A673 (cell line): ENCODE results near the gene ITGB2. TPM values are rescaled to one million over a fixed set of nuclear protein-coding genes. Genes with fewer than 3 reads are reported as not detected.
A peak's percentile ranks its signal among the peaks of the same experiment; 100 is the strongest.

Experiments
- BruUV-seq: library from RNA; stranded (reverse); fragments of 400-500 nt; replicated peaks from 2 replicates; lab custom pipeline; 2021; lab: Mats Ljungman, UMichigan
- CTCF ChIA-PET: fragments of 300-600 bp; sonication (Branson Sonifier 250); formaldehyde crosslinking; loops from one replicate; lab custom pipeline; 2022; ENCODE audit warnings: antibody characterized with exemption; lab: Charles Lee
- POLR2A ChIA-PET: fragments of 300-600 bp; sonication (Branson Sonifier 250); formaldehyde crosslinking; loops from one replicate; lab custom pipeline; 2022; ENCODE audit warnings: antibody characterized with exemption; ENCODE audit not compliant: low non-redundant PET; lab: Charles Lee
- DNase-seq: peaks from one replicate; pipeline ENCODE4 v3.0.0-alpha.2; 2015; ENCODE audit warnings: low spot score
- H3K27ac ChIP-seq: fragments of 200-600 bp; sonication (generic); 2 replicates; pipeline ENCODE4 v1.5.1; 2016; ENCODE audit warnings: mixed run types, low read depth, mild to moderate bottlenecking, mixed read lengths, antibody characterized with exemption, low read length; ENCODE audit not compliant: poor library complexity, severe bottlenecking
- H3K27me3 ChIP-seq: fragments of 200-600 bp; sonication (generic); replicated peaks from 2 replicates; pipeline ENCODE4 v1.6.1; 2017; ENCODE audit warnings: mixed run types, low read depth, mild to moderate bottlenecking, mixed read lengths, antibody characterized with exemption, low read length; ENCODE audit not compliant: insufficient read depth, poor library complexity
- H3K36me3 ChIP-seq: fragments of 200-600 bp; sonication (generic); 2 replicates; pipeline ENCODE4 v1.6.1; 2016; ENCODE audit warnings: mixed run types, mild to moderate bottlenecking, mixed read lengths, antibody characterized with exemption, low read length; ENCODE audit not compliant: insufficient read depth, poor library complexity, severe bottlenecking
- H3K4me1 ChIP-seq: fragments of 200-600 bp; sonication (generic); 2 replicates; pipeline ENCODE4 v1.6.1; 2017; ENCODE audit warnings: mixed run types, mild to moderate bottlenecking, mixed read lengths, antibody characterized with exemption, low read length; ENCODE audit not compliant: insufficient read depth, poor library complexity, severe bottlenecking
- H3K4me3 ChIP-seq: fragments of 200-600 bp; sonication (generic); 2 replicates; pipeline ENCODE4 v1.5.1; 2016; ENCODE audit warnings: low read depth, mixed run types, mild to moderate bottlenecking, mixed read lengths, low read length; ENCODE audit not compliant: poor library complexity, severe bottlenecking
- H3K9me3 ChIP-seq: fragments of 200-600 bp; sonication (generic); 2 replicates; pipeline ENCODE4 v1.6.1; 2016; ENCODE audit warnings: mixed run types, low read depth, mild to moderate bottlenecking, mixed read lengths, antibody characterized with exemption, low read length; ENCODE audit not compliant: poor library complexity, severe bottlenecking
- EZH2 ChIP-seq: fragments of 200-600 bp; sonication (generic); IDR thresholded peaks from 2 replicates; pipeline ENCODE4 v1.6.1; 2017; ENCODE audit warnings: borderline replicate concordance, low read depth, mild to moderate bottlenecking, mixed read lengths, antibody characterized with exemption, low read length; ENCODE audit not compliant: poor library complexity, severe bottlenecking
- intact Hi-C: fragments of 100-400 bp; cut with micrococcal nuclease; formaldehyde crosslinking; loops from one replicate; pipeline ENCODE4 v1.10.0; 2022; ENCODE audit not compliant: unreplicated experiment
- total RNA-seq: library from RNA; stranded (reverse); gene quantifications from 2 replicates; pipeline ENCODE4 v1.2.3, GENCODE V29; 2021
- TF ChIP-seq, protein P1 (sequence below): fragments of 300-800, 200-600 bp; sonication (generic); conservative IDR thresholded peaks from 2 replicates; pipeline ENCODE4 v1.5.1; 2017; ENCODE audit warnings: low read depth, mild to moderate bottlenecking, antibody characterized with exemption, low read length, moderate library complexity, mixed read lengths

The ITGB2 gene
- total RNA-seq, 1 experiment from 2014 or later = 5.0 TPM

DNA sequence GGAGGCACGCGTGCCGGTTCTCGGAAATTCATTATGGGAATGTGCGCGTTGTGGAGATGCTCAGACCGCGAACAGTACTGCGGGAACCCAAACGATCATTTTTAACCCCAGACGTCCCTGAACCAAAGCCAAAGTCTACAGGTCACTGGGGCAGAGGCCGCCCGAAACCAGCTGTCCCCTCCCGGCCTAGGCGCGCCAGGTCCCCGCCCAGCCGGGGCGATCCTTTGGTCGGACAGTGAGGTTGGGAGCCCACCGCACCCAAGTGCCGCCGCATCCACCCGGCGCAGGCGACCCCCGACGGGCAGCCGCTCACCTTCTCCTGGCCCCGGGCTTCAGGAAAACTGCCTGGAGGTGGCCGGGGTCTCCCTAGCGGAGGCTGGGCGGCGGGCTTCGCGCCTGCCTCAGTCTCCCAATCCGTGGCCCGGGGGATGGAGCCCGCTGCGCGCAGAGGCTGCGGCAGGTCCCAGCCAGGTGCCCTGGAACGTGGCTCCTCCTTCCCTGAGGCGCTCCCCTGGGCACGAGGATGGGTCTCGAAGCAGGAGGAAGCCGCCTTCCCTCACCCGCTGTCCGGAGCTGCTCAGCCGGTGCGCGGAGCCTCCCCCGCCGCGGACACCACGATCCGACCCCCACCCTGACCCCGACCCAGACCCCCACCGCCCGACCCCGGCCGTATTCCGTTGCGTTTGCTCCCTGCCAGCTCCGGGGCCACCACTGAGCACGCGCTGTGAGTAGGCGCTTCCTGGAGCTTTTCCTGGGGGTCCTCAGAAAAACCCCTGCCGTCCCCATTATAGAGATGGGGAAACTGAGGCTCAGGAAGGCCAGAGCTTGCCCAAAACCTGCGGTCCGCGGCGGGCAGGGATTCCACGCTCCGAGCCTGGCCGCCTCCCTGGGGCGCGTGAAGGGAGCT, 11.1 kb upstream of the ITGB2 start:
- H3K4me1 ChIP-seq = peaks cover 56% of the 10 kb centered on the region
- intact Hi-C loops = loop anchor here (2.0 to 5.0 kb wide), 4 partner anchors 39 to 179 kb away; partner anchors contain the start of gene UBE2G2
- ChIA-PET POLR2A (interaction anchor here (0.6 to 1.0 kb wide), 3 partner anchors 25 to 421 kb away, joined by 3 to 12 read pairs (median 4); partner anchors contain the start of gene PTTG1IP), CTCF (interaction anchor here (0.6 to 1.2 kb wide), 3 partner anchors 20 to 307 kb away, joined by 3 read pairs; no protein-coding TSS in a partner anchor)
- no peaks in the 10 kb centered on the region for H3K27me3 ChIP-seq
- TF ChIP-seq, protein P1, sequence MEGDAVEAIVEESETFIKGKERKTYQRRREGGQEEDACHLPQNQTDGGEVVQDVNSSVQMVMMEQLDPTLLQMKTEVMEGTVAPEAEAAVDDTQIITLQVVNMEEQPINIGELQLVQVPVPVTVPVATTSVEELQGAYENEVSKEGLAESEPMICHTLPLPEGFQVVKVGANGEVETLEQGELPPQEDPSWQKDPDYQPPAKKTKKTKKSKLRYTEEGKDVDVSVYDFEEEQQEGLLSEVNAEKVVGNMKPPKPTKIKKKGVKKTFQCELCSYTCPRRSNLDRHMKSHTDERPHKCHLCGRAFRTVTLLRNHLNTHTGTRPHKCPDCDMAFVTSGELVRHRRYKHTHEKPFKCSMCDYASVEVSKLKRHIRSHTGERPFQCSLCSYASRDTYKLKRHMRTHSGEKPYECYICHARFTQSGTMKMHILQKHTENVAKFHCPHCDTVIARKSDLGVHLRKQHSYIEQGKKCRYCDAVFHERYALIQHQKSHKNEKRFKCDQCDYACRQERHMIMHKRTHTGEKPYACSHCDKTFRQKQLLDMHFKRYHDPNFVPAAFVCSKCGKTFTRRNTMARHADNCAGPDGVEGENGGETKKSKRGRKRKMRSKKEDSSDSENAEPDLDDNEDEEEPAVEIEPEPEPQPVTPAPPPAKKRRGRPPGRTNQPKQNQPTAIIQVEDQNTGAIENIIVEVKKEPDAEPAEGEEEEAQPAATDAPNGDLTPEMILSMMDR = no peak
- no peak for TF ChIP-seq EZH2
- BruUV-seq = TSS peak; percentile 63
- H3K36me3 ChIP-seq = peaks cover 39% of the 10 kb centered on the region
- H3K4me3 ChIP-seq = peak overlapping the region; percentile 65
- peak; percentile 45 for DNase-seq
- no peaks in the 10 kb centered on the region for H3K9me3 ChIP-seq
- H3K27ac ChIP-seq = peak overlapping the region; percentile 100

DNA sequence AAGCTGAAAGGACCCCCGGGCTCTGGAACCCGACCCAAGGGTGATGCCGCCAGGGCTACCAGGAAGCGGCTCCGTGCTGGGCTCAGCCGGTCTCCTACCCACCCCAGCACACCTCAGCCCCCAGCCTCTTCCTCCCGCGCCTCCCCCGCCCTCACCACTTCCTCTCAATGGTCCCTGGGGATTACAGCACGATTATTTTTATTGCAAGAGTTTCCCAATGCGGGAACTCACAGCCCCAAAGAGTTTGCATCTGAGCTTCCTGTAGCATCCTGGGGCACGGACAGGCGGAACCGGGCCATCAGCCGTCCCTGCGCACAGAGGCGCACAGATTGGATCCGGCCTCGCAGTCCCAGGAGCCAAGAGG, 10.4 kb upstream of the ITGB2 start:
- no TSS peak for BruUV-seq
- Histone ChIP-seq H3K9me3 (no peaks in the 10 kb centered on the region), H3K36me3 (peaks cover 32% of the 10 kb centered on the region), H3K27ac (peak overlapping the region; percentile 100), H3K4me3 (peak overlapping the region; percentile 65), H3K27me3 (no peaks in the 10 kb centered on the region), H3K4me1 (peaks cover 62% of the 10 kb centered on the region)
- ChIA-PET CTCF (interaction anchor here (1.2 kb wide), 1 partner anchor 132 kb away, joined by 3 read pairs; no protein-coding TSS in a partner anchor), POLR2A (interaction anchor here (0.6 to 1.0 kb wide), 2 partner anchors 58 to 420 kb away, joined by 4 to 12 read pairs; partner anchors contain the start of gene PTTG1IP)
- TF ChIP-seq, protein P1 = no peak
- TF ChIP-seq EZH2 = no peak
- peak; percentile 97 for DNase-seq
- intact Hi-C loops = loop anchor here (2.0 to 5.0 kb wide), 4 partner anchors 39 to 179 kb away; partner anchors contain the start of gene UBE2G2

DNA sequence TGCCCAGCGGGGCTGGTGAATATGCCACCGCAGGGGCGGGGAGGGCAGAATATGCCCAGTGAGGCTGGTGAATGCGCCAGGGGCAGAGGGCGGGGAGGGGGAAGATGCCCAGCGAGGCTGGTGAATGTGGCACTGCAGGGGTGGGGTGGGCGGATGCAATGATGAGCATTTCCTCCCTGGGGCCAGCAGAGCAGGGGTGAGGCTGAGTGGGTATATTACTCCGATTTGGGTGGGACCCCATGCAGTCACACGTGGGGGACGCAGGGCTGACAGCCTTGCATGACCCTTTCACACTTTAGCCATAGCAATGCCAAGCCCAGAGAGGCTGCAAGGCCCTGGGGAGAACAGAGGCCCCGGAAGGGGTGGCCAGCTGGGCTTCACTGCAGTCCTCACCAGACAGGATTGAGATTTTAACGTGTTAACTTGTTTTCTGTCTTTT, 9.9 kb upstream of the ITGB2 start:
- peaks cover 63% of the 10 kb centered on the region for H3K4me1 ChIP-seq
- ChIA-PET POLR2A (interaction anchor here (1.0 kb wide), 1 partner anchor 420 kb away, joined by 4 read pairs; no protein-coding TSS in a partner anchor), CTCF (interaction anchor here (1.2 kb wide), 1 partner anchor 131 kb away, joined by 3 read pairs; no protein-coding TSS in a partner anchor)
- no peaks in the 10 kb centered on the region for H3K27me3 ChIP-seq
- peak overlapping the region; percentile 100 for H3K27ac ChIP-seq
- BruUV-seq = no TSS peak
- no peaks in the 10 kb centered on the region for H3K9me3 ChIP-seq
- TF ChIP-seq, protein P1 = no peak
- no peak for TF ChIP-seq EZH2
- peak; percentile 87 for DNase-seq
- peaks cover 29% of the 10 kb centered on the region for H3K36me3 ChIP-seq
- H3K4me3 ChIP-seq = peak overlapping the region; percentile 65
- intact Hi-C loops = loop anchor here (2.0 to 5.0 kb wide), 4 partner anchors 38 to 178 kb away; partner anchors contain the start of gene UBE2G2
